Endodermal cell (in vitro differentiated cells): ENCODE measurements around the gene UQCR11. TPM values are rescaled to one million over a fixed set of nuclear protein-coding genes. Genes with fewer than 3 reads are reported as not detected.

ENCODE experiments used
- DNase-seq: peaks from one replicate; pipeline ENCODE4 v3.0.0-alpha.2; 2017
- H3K27ac ChIP-seq: 2 replicates; pipeline ENCODE4 v1.5.1; 2013; ENCODE audit warnings: mild to moderate bottlenecking, low read depth, low read length, moderate library complexity
- H3K27me3 ChIP-seq: 2 replicates; pipeline ENCODE4 v1.6.1; 2013; ENCODE audit warnings: mild to moderate bottlenecking, low read length, moderate library complexity; ENCODE audit not compliant: insufficient read depth, control insufficient read depth, poor library complexity, severe bottlenecking
- H3K36me3 ChIP-seq: 2 replicates; pipeline ENCODE4 v1.7.0; 2013; ENCODE audit warnings: mild to moderate bottlenecking, low read length, moderate library complexity; ENCODE audit not compliant: control insufficient read depth, insufficient read depth
- H3K4me1 ChIP-seq: one replicate; pipeline ENCODE4 v1.7.0; 2013; ENCODE audit warnings: low read length; ENCODE audit not compliant: control insufficient read depth, insufficient read depth
- H3K4me3 ChIP-seq: 2 replicates; pipeline ENCODE4 v1.5.1; 2013; ENCODE audit warnings: mild to moderate bottlenecking, low read length, moderate library complexity
- H3K9ac ChIP-seq: 2 replicates; pipeline ENCODE4 v1.6.1; 2013; ENCODE audit warnings: mild to moderate bottlenecking, low read length, moderate library complexity; ENCODE audit not compliant: poor library complexity, severe bottlenecking; ENCODE audit errors: extremely low read depth
- H3K9me3 ChIP-seq: 2 replicates; pipeline ENCODE4 v1.6.1; 2013; ENCODE audit warnings: mild to moderate bottlenecking, low read length, moderate library complexity; ENCODE audit not compliant: control insufficient read depth
- H3K27ac Mint-ChIP-seq: 2 replicates; pipeline ENCODE4 v1.8.0; 2020; ENCODE audit warnings: mixed read lengths
- H3K27me3 Mint-ChIP-seq: 2 replicates; pipeline ENCODE4 v1.8.0; 2021; ENCODE audit warnings: mild to moderate bottlenecking, mixed read lengths; ENCODE audit not compliant: insufficient read depth
- H3K36me3 Mint-ChIP-seq: 2 replicates; pipeline ENCODE4 v1.8.0; 2020; ENCODE audit warnings: low read depth, mixed read lengths
- H3K4me1 Mint-ChIP-seq: 2 replicates; pipeline ENCODE4 v1.8.0; 2020; ENCODE audit warnings: mixed read lengths
- H3K4me3 Mint-ChIP-seq: 2 replicates; pipeline ENCODE4 v1.8.0; 2020; ENCODE audit warnings: mild to moderate bottlenecking, moderate library complexity, mixed read lengths
- H3K9me3 Mint-ChIP-seq: 2 replicates; pipeline ENCODE4 v1.8.0; 2020; ENCODE audit warnings: mild to moderate bottlenecking, mixed read lengths
- CTCF ChIP-seq: fragments of 200-600 bp; sonication (generic); conservative IDR thresholded peaks from 2 replicates; pipeline ENCODE4 v1.5.0; 2021; ENCODE audit warnings: antibody characterized with exemption, mild to moderate bottlenecking
- WGBS, 2 experiments: methylation state at CpG; one replicate each; pipeline versions ENCODE4 v1.1.5 to v1.1.7; 2013; ENCODE audit warnings: missing lambda C conversion rate in 2 of 2, mixed read lengths in 1 of 2; ENCODE audit not compliant: insufficient coverage in 1 of 2, insufficient read length in 1 of 2; 5-methylcytosine and 5-hydroxymethylcytosine counted together
- total RNA-seq, 2 donors: library from RNA; stranded (reverse); fragmentation: NEBNext Ultra II Directional in 1 of 2; extraction: Animal tissue kit (Norgen Biotek cat#: 25700) in 1 of 2; gene quantifications; 2 replicates in 1 of 2; 3 replicates in 1 of 2; pipeline ENCODE4 v1.2.1, GENCODE V29; 2021

The UQCR11 gene
- total RNA-seq, 2 donors from 2014 or later = 171 to 195 TPM

DNA sequence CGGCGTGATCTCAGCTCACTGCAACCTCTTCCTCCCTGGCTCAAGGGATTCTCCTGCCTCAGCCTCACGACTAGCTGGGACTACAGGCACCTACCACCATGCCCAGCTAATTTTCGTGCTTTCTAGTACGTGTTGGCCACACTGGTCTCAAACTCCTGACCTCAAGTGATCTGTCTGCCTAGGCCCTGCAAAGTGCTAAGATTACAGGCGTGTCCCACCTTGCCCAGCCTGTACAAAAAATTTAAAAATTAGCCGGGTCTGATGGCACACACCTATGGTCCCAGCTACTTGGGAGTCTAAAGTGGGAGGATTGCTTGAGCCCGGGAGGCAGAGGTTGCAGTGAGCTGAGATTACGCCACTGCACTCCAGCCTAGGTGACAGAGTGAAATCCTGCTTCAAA lies 32.5 kb downstream of the UQCR11 start:
- Histone ChIP-seq H3K4me3 (no peak overlapping the region), H3K27ac (no peak overlapping the region), H3K27me3 (peaks cover 21% of the 10 kb centered on the region), H3K9ac (no peak overlapping the region), H3K9me3 (no peaks in the 10 kb centered on the region), H3K4me1 (no peaks in the 10 kb centered on the region), H3K36me3 (peaks cover 4% of the 10 kb centered on the region)
- Mint-ChIP-seq H3K27ac (no peak overlapping the region), H3K9me3 (no peaks in the 10 kb centered on the region), H3K27me3 (peaks cover 35% of the 10 kb centered on the region), H3K4me1 (no peaks in the 10 kb centered on the region), H3K4me3 (no peak overlapping the region), H3K36me3 (peaks cover 6% of the 10 kb centered on the region)
- TF ChIP-seq CTCF = no peak
- no peak for DNase-seq
- 87 to 95% methylated on average over 7 to 9 of the region's 9 CpGs for WGBS, 2 experiments

GRCh38 chr19:1571358-1571757 lies 33.9 kb downstream of the UQCR11 start:
- no peak for TF ChIP-seq CTCF
- 92 to 97% methylated on average over 8 to 12 of the region's 12 CpGs for WGBS, 2 experiments
- Mint-ChIP-seq H3K27ac (no peak overlapping the region), H3K4me3 (no peak overlapping the region), H3K9me3 (no peaks in the 10 kb centered on the region), H3K27me3 (peaks cover 35% of the 10 kb centered on the region), H3K4me1 (no peaks in the 10 kb centered on the region), H3K36me3 (peaks cover under 1% of the 10 kb centered on the region)
- Histone ChIP-seq H3K4me3 (no peak overlapping the region), H3K4me1 (no peaks in the 10 kb centered on the region), H3K9ac (no peak overlapping the region), H3K36me3 (peaks cover under 1% of the 10 kb centered on the region), H3K27me3 (peaks cover 21% of the 10 kb centered on the region), H3K9me3 (no peaks in the 10 kb centered on the region), H3K27ac (no peak overlapping the region)
- DNase-seq = no peak

GRCh38 chr19:1570836-1571235 lies 34.4 kb downstream of the UQCR11 start:
- Histone ChIP-seq H3K4me1 (no peaks in the 10 kb centered on the region), H3K27ac (no peak overlapping the region), H3K9me3 (no peaks in the 10 kb centered on the region), H3K27me3 (peaks cover 21% of the 10 kb centered on the region), H3K36me3 (no peaks in the 10 kb centered on the region), H3K9ac (no peak overlapping the region), H3K4me3 (no peak overlapping the region)
- no peaks in the 10 kb centered on the region for H3K36me3 Mint-ChIP-seq
- no peak for TF ChIP-seq CTCF
- H3K27me3 Mint-ChIP-seq = peaks cover 35% of the 10 kb centered on the region
- H3K27ac Mint-ChIP-seq = no peak overlapping the region
- no peaks in the 10 kb centered on the region for H3K9me3 Mint-ChIP-seq
- 94 to 95% methylated on average over 13 of the region's 13 CpGs for WGBS, 2 experiments
- no peak for DNase-seq
- H3K4me3 Mint-ChIP-seq = no peak overlapping the region
- no peaks in the 10 kb centered on the region for H3K4me1 Mint-ChIP-seq
